SK-N-SH treated with all-trans-retinoic acid at 6 μM for 48 hours (cell line): ENCODE measurements around the gene NTSR1.

Source experiments
- ATAC-seq: fragments of 200-7000 bp; cut with Tn5 transposase; 3 replicates; pipeline ENCODE4 v1.9.1; 2020; ENCODE audit warnings: mild to moderate bottlenecking, moderate library complexity
- ARNTL ChIP-seq: fragments of 450-650 bp; formaldehyde crosslinking; IDR thresholded peaks from 2 replicates; pipeline ENCODE4 v1.5.0; 2020; ENCODE audit warnings: low read depth, mild to moderate bottlenecking, moderate library complexity, borderline replicate concordance
- CSDC2 ChIP-seq: fragments of 250-450 bp; sonication (Bioruptor Pico); IDR thresholded peaks from 2 replicates; pipeline ENCODE4 v1.5.0; 2020; ENCODE audit warnings: mild to moderate bottlenecking, moderate library complexity
- CSRNP3 ChIP-seq: fragments of 250-450 bp; sonication (Bioruptor Pico); IDR thresholded peaks from 2 replicates; pipeline ENCODE4 v1.5.1; 2021; ENCODE audit warnings: mild to moderate bottlenecking, moderate library complexity
- ESRRG ChIP-seq: fragments of 250-450 bp; sonication (Bioruptor Pico); IDR thresholded peaks from 2 replicates; pipeline ENCODE4 v1.6.1; 2021; ENCODE audit warnings: mild to moderate bottlenecking
- GLIS3 ChIP-seq: fragments of 250-450 bp; sonication (Bioruptor Pico); IDR thresholded peaks from 2 replicates; pipeline ENCODE4 v1.5.0; 2020; ENCODE audit warnings: mild to moderate bottlenecking, moderate library complexity
- ISL1 ChIP-seq: fragments of 250-450 bp; sonication (Bioruptor Pico); IDR thresholded peaks from 2 replicates; pipeline ENCODE4 v2.1.2; 2022; ENCODE audit warnings: mild to moderate bottlenecking, moderate library complexity
- OSR1 ChIP-seq: fragments of 250-450 bp; sonication (Bioruptor Pico); IDR thresholded peaks from 2 replicates; pipeline ENCODE4 v1.8.0; 2022; ENCODE audit warnings: moderate library complexity, mild to moderate bottlenecking, inconsistent platforms
- PATZ1 ChIP-seq: fragments of 250-450 bp; sonication (Bioruptor Pico); IDR thresholded peaks from 2 replicates; pipeline ENCODE4 v1.8.0; 2020; ENCODE audit warnings: mild to moderate bottlenecking, moderate library complexity, borderline replicate concordance
- PPARA ChIP-seq: fragments of 250-450 bp; sonication (Bioruptor Pico); IDR thresholded peaks from 2 replicates; pipeline ENCODE4 v1.5.0; 2020; ENCODE audit warnings: mild to moderate bottlenecking, borderline replicate concordance
- RARB ChIP-seq: fragments of 250-450 bp; sonication (Bioruptor Pico); IDR thresholded peaks from 2 replicates; pipeline ENCODE4 v1.8.0; 2021; ENCODE audit warnings: mild to moderate bottlenecking, moderate library complexity
- SNAI2 ChIP-seq: fragments of 250-450 bp; sonication (Bioruptor Pico); IDR thresholded peaks from 2 replicates; pipeline ENCODE4 v1.5.0; 2020; ENCODE audit warnings: mild to moderate bottlenecking, moderate library complexity
- TCF4 ChIP-seq: fragments of 250-450 bp; sonication (Bioruptor Pico); IDR thresholded peaks from 2 replicates; pipeline ENCODE4 v1.8.0; 2021; ENCODE audit warnings: mild to moderate bottlenecking, moderate library complexity, borderline replicate concordance
- TOX ChIP-seq: fragments of 250-450 bp; sonication (Bioruptor Pico); IDR thresholded peaks from 2 replicates; pipeline ENCODE4 v1.8.0; 2021; ENCODE audit warnings: mild to moderate bottlenecking, moderate library complexity, borderline replicate concordance
- TSHZ2 ChIP-seq: fragments of 250-450 bp; sonication (Bioruptor Pico); IDR thresholded peaks from 2 replicates; pipeline ENCODE4 v1.5.0; 2020; ENCODE audit warnings: mild to moderate bottlenecking, moderate library complexity
- ZC3H10 ChIP-seq: fragments of 250-450 bp; sonication (Bioruptor Pico); IDR thresholded peaks from 2 replicates; pipeline ENCODE4 v1.5.1; 2021; ENCODE audit warnings: mild to moderate bottlenecking, moderate library complexity
- ZNF70 ChIP-seq: fragments of 450-650 bp; formaldehyde crosslinking; IDR thresholded peaks from 2 replicates; pipeline ENCODE4 v1.5.0; 2020; ENCODE audit warnings: mild to moderate bottlenecking, moderate library complexity
- ZNF8 ChIP-seq: fragments of 450-650 bp; formaldehyde crosslinking; IDR thresholded peaks from 2 replicates; pipeline ENCODE4 v1.5.0; 2020; ENCODE audit warnings: mild to moderate bottlenecking, moderate library complexity

Gene NTSR1

GRCh38 chr20:62685781-62686555 lies 22.7 kb upstream of the NTSR1 start:
- no peak for ATAC-seq
- TF ChIP-seq GLIS3 (CRISPR knock-in tag) (no peak), ISL1 (CRISPR knock-in tag) (no peak), OSR1 (no peak), ZC3H10 (CRISPR knock-in tag) (no peak), TOX (no peak), PPARA (no peak)

- ATAC-seq: no peak
- no peak for TF ChIP-seq ZC3H10 (CRISPR knock-in tag)
- no peak for TF ChIP-seq ZNF70 (CRISPR knock-in tag)
- no peak for TF ChIP-seq TSHZ2 (CRISPR knock-in tag)
- no peak for TF ChIP-seq PATZ1 (CRISPR knock-in tag)
- TF ChIP-seq SNAI2 (CRISPR knock-in tag): no peak
- no peak for TF ChIP-seq ESRRG
- no peak for TF ChIP-seq ZNF8 (CRISPR knock-in tag)
- TF ChIP-seq GLIS3 (CRISPR knock-in tag): no peak
- TF ChIP-seq ISL1 (CRISPR knock-in tag): no peak
- no peak for TF ChIP-seq OSR1
- no peak for TF ChIP-seq CSDC2 (CRISPR knock-in tag)
- no peak for TF ChIP-seq RARB
- no peak for TF ChIP-seq ARNTL
Observed at GRCh38 chr20:62686869-62687830, 21.5 kb upstream of the NTSR1 start.

- no peak for TF ChIP-seq SNAI2 (CRISPR knock-in tag)
- TF ChIP-seq TOX: no peak
- TF ChIP-seq ISL1 (CRISPR knock-in tag): no peak
- ATAC-seq: no peak
Observed at GRCh38 chr20:62688083-62688482, 20.6 kb upstream of the NTSR1 start.

- TF ChIP-seq RARB: no peak
- no peak for TF ChIP-seq TCF4 (CRISPR knock-in tag)
- no peak for TF ChIP-seq ZC3H10 (CRISPR knock-in tag)
- ATAC-seq: peak; percentile 66
Observed at GRCh38 chr20:62688855-62689460, 19.7 kb upstream of the NTSR1 start.

- TF ChIP-seq ZNF8 (CRISPR knock-in tag) (no peak), CSDC2 (CRISPR knock-in tag) (no peak), CSRNP3 (CRISPR knock-in tag) (no peak)
- ATAC-seq: no peak
Observed at GRCh38 chr20:62689861-62690260, 18.8 kb upstream of the NTSR1 start.
